WTC11 (cell line): Measurements from ENCODE around the gene TTR. TPM values are rescaled to one million over a fixed set of nuclear protein-coding genes. Genes with fewer than 3 reads are reported as not detected.

ENCODE experiments used
- ATAC-seq: fragments of 200-7000 bp; cut with Tn5 transposase; 2 replicates; pipeline ENCODE4 v1.10.0; 2021; ENCODE audit warnings: mild to moderate bottlenecking, moderate library complexity
- CTCF ChIA-PET: fragments of 300-600 bp; sonication (Branson Sonifier 250); formaldehyde crosslinking; loops from one replicate; lab custom pipeline; 2021; ENCODE audit warnings: antibody characterized with exemption; lab: Charles Lee
- POLR2A ChIA-PET: fragments of 350-600 bp; sonication (Branson Sonifier 250); formaldehyde crosslinking; loops from one replicate; lab custom pipeline; 2021; ENCODE audit warnings: antibody characterized with exemption; lab: Charles Lee
- DNase-seq: peaks from one replicate; pipeline ENCODE4 v3.0.0; 2021; ENCODE audit warnings: low spot score
- H3K27ac Mint-ChIP-seq: 2 replicates; pipeline ENCODE4 v1.8.0; 2021; ENCODE audit warnings: mixed read lengths
- H3K27me3 Mint-ChIP-seq: 2 replicates; pipeline ENCODE4 v1.8.0; 2021; ENCODE audit warnings: low read depth, mild to moderate bottlenecking, moderate library complexity, mixed read lengths
- H3K36me3 Mint-ChIP-seq: 2 replicates; pipeline ENCODE4 v1.8.0; 2021; ENCODE audit warnings: mixed read lengths
- H3K4me1 Mint-ChIP-seq: 2 replicates; pipeline ENCODE4 v1.8.0; 2022; ENCODE audit warnings: mixed read lengths
- H3K4me3 Mint-ChIP-seq: 2 replicates; pipeline ENCODE4 v1.8.0; 2021; ENCODE audit warnings: mild to moderate bottlenecking, moderate library complexity, mixed read lengths
- H3K9me3 Mint-ChIP-seq: 2 replicates; pipeline ENCODE4 v1.8.0; 2021; ENCODE audit warnings: mixed read lengths
- CBFB ChIP-seq: sonication (generic); formaldehyde crosslinking; IDR thresholded peaks from 2 replicates; pipeline ENCODE4 v1.8.1; 2022; ENCODE audit warnings: mild to moderate bottlenecking, low read depth, missing genetic modification reagents
- CREM ChIP-seq: sonication (generic); formaldehyde crosslinking; IDR thresholded peaks from 2 replicates; pipeline ENCODE4 v1.8.1; 2022; ENCODE audit warnings: mild to moderate bottlenecking, missing genetic modification reagents, moderate library complexity
- EMX1 ChIP-seq: fragments of 250-450 bp; sonication (Bioruptor Pico); IDR thresholded peaks from 2 replicates; pipeline ENCODE4 v1.8.0; 2021; ENCODE audit warnings: mild to moderate bottlenecking
- FOXK1 ChIP-seq: sonication (generic); formaldehyde crosslinking; IDR thresholded peaks from 2 replicates; pipeline ENCODE4 v1.8.0; 2022; ENCODE audit warnings: mild to moderate bottlenecking, moderate library complexity, missing genetic modification reagents
- IRF2 ChIP-seq: sonication (generic); formaldehyde crosslinking; IDR thresholded peaks from 2 replicates; pipeline ENCODE4 v1.8.0; 2022; ENCODE audit warnings: low read depth, missing genetic modification reagents, borderline replicate concordance
- NR3C1 ChIP-seq: sonication (generic); formaldehyde crosslinking; conservative IDR thresholded peaks from 2 replicates; pipeline ENCODE4 v1.8.1; 2023; ENCODE audit warnings: low read depth, mild to moderate bottlenecking, missing genetic modification reagents
- RORB ChIP-seq: fragments of 250-450 bp; sonication (Bioruptor Pico); IDR thresholded peaks from 2 replicates; pipeline ENCODE4 v1.9.0; 2021; ENCODE audit warnings: mild to moderate bottlenecking
- SMAD3 ChIP-seq: sonication (generic); formaldehyde crosslinking; IDR thresholded peaks from 2 replicates; pipeline ENCODE4 v1.8.0; 2022; ENCODE audit warnings: missing genetic modification reagents, mild to moderate bottlenecking, borderline replicate concordance
- TEAD1 ChIP-seq: sonication (generic); formaldehyde crosslinking; IDR thresholded peaks from 2 replicates; pipeline ENCODE4 v1.8.0; 2022; ENCODE audit warnings: mild to moderate bottlenecking, missing genetic modification reagents
- ZNF317 ChIP-seq: sonication (generic); formaldehyde crosslinking; IDR thresholded peaks from 2 replicates; pipeline ENCODE4 v1.8.1; 2023; ENCODE audit warnings: low read depth, mild to moderate bottlenecking, moderate library complexity, missing genetic modification reagents, borderline replicate concordance
- ZNF416 ChIP-seq: fragments of 250-450 bp; sonication (Bioruptor Pico); IDR thresholded peaks from 2 replicates; pipeline ENCODE4 v1.9.0; 2021; ENCODE audit warnings: mild to moderate bottlenecking, inconsistent platforms
- ZNF423 ChIP-seq: fragments of 250-450 bp; sonication (Bioruptor Pico); IDR thresholded peaks from 2 replicates; pipeline ENCODE4 v2.1.2; 2022; ENCODE audit warnings: mild to moderate bottlenecking, moderate library complexity
- total RNA-seq: library from RNA; stranded (reverse); gene quantifications from 3 replicates; pipeline ENCODE4 v1.2.3, GENCODE V29; 2021
- TF ChIP-seq, protein P1 (sequence below): sonication (generic); formaldehyde crosslinking; IDR thresholded peaks from 2 replicates; pipeline ENCODE4 v1.8.1; 2023; ENCODE audit warnings: mild to moderate bottlenecking, missing genetic modification reagents, moderate library complexity
- TF ChIP-seq, protein P2 (sequence below): sonication (generic); formaldehyde crosslinking; IDR thresholded peaks from 2 replicates; pipeline ENCODE4 v1.8.1; 2023; ENCODE audit warnings: mild to moderate bottlenecking, missing genetic modification reagents, moderate library complexity
- TF ChIP-seq, protein P3 (sequence below): sonication (generic); formaldehyde crosslinking; IDR thresholded peaks from 2 replicates; pipeline ENCODE4 v1.8.0; 2022; ENCODE audit warnings: mild to moderate bottlenecking, missing genetic modification reagents
- TF ChIP-seq, protein P4 (sequence below): sonication (generic); formaldehyde crosslinking; IDR thresholded peaks from 2 replicates; pipeline ENCODE4 v1.8.0; 2023; ENCODE audit warnings: missing genetic modification reagents
- TF ChIP-seq, protein P5 (sequence below): sonication (generic); formaldehyde crosslinking; IDR thresholded peaks from 2 replicates; pipeline ENCODE4 v1.8.1; 2023; ENCODE audit warnings: mild to moderate bottlenecking, missing genetic modification reagents
- TF ChIP-seq, protein P6 (sequence below): sonication (generic); formaldehyde crosslinking; IDR thresholded peaks from 2 replicates; pipeline ENCODE4 v1.8.0; 2022; ENCODE audit warnings: mild to moderate bottlenecking, missing genetic modification reagents
- TF ChIP-seq, protein P7 (sequence below): sonication (generic); formaldehyde crosslinking; IDR thresholded peaks from 2 replicates; pipeline ENCODE4 v1.8.1; 2022; ENCODE audit warnings: mild to moderate bottlenecking, moderate library complexity, missing genetic modification reagents

The TTR gene
- total RNA-seq, 1 experiment from 2014 or later, result 1.0 TPM

DNA sequence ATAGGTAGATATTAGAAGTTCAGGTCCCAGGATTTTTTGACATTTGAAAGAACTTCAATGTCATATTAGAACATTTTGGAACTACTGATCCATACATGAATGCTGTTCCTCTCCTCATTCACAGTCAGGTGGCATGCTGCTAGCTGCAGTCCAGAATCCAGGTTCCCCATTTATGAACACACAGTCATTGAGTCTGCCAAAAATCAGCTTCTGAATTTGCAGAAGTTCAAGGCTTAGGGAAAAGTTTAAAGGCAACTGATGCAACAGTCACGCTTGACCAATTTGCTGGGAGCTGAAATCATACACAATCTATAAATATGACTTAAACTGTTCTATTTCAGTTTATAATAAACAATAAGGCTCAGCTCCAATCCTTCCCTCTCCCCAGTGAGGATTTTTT lies 17.3 kb upstream of the TTR start:
- peaks cover 7% of the 10 kb centered on the region for H3K4me1 Mint-ChIP-seq
- no peaks in the 10 kb centered on the region for H3K27me3 Mint-ChIP-seq
- H3K4me3 Mint-ChIP-seq, result no peak overlapping the region
- H3K36me3 Mint-ChIP-seq, result no peaks in the 10 kb centered on the region
- CTCF ChIA-PET, result interaction anchor here (0.7 to 1.9 kb wide), 2 partner anchors 11 to 37 kb away, joined by 3 to 4 read pairs; no protein-coding TSS in a partner anchor
- TF ChIP-seq, protein P1, sequence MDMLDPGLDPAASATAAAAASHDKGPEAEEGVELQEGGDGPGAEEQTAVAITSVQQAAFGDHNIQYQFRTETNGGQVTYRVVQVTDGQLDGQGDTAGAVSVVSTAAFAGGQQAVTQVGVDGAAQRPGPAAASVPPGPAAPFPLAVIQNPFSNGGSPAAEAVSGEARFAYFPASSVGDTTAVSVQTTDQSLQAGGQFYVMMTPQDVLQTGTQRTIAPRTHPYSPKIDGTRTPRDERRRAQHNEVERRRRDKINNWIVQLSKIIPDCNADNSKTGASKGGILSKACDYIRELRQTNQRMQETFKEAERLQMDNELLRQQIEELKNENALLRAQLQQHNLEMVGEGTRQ, result no peak
- TF ChIP-seq SMAD3 (CRISPR knock-in tag) (no peak), FOXK1 (CRISPR knock-in tag) (no peak), RORB (CRISPR knock-in tag) (no peak), ZNF416 (CRISPR knock-in tag) (no peak), ZNF423 (CRISPR knock-in tag) (no peak), TEAD1 (CRISPR knock-in tag) (no peak), CBFB (CRISPR knock-in tag) (no peak), CREM (CRISPR knock-in tag) (no peak), NR3C1 (CRISPR knock-in tag) (no peak)
- TF ChIP-seq, protein P2, sequence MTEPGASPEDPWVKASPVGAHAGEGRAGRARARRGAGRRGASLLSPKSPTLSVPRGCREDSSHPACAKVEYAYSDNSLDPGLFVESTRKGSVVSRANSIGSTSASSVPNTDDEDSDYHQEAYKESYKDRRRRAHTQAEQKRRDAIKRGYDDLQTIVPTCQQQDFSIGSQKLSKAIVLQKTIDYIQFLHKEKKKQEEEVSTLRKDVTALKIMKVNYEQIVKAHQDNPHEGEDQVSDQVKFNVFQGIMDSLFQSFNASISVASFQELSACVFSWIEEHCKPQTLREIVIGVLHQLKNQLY (CRISPR knock-in tag), result no peak
- TF ChIP-seq, protein P3, sequence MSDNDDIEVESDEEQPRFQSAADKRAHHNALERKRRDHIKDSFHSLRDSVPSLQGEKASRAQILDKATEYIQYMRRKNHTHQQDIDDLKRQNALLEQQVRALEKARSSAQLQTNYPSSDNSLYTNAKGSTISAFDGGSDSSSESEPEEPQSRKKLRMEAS (CRISPR knock-in tag), result no peak
- TF ChIP-seq, all 79 proteins: peak for 0
- POLR2A ChIA-PET, result no interaction called here
- Mint-ChIP-seq H3K9me3 (0 out of 2 replicates have a peak, but pooled peaks cover 3% of the 10 kb centered on the region), H3K27ac (no peak overlapping the region)
- no peak for DNase-seq
- no peak for ATAC-seq

DNA sequence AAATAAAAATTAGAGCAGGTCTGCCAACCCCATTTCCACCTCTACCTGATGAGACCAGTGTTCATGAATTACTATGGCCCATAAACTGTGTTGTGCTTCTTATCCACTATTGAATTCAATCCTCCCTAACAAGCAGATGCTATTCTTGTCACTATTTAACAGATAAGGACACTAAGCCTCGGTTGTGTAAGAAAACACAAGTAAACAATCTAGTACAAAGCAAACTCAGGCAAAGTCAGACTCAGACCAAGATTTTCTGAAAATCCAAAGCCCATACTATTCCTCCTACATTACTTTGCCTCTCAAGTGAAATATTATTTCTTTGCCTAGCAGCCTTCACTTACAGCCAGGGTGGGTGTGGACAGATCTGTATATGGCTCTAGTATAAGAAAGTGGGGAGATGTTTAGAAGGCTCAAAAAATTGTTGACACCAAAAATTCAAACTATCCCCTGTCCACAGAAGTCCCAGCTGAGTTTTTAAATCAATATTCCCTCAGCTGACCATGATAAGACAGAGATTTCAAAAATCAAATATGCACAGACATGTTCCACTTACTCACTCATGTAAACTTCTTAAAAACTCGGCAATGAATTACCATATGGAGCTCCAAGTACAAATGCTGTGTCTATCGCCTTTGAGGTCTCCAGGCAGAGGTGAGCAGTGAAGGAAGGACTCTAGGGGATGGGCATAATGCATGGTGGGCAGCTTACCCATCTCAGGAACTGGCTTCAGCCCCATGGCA lies 16.0 kb upstream of the TTR start:
- Mint-ChIP-seq H3K27me3 (no peaks in the 10 kb centered on the region), H3K36me3 (no peaks in the 10 kb centered on the region), H3K4me3 (no peak overlapping the region), H3K4me1 (peaks cover 7% of the 10 kb centered on the region), H3K27ac (no peak overlapping the region), H3K9me3 (0 out of 2 replicates have a peak, but pooled peaks cover 3% of the 10 kb centered on the region)
- ChIA-PET POLR2A (no interaction called here), CTCF (interaction anchor here (0.8 kb wide), 1 partner anchor 35 kb away, joined by 3 read pairs; no protein-coding TSS in a partner anchor)
- no peak for ATAC-seq
- no peak for DNase-seq
- TF ChIP-seq, protein P4, sequence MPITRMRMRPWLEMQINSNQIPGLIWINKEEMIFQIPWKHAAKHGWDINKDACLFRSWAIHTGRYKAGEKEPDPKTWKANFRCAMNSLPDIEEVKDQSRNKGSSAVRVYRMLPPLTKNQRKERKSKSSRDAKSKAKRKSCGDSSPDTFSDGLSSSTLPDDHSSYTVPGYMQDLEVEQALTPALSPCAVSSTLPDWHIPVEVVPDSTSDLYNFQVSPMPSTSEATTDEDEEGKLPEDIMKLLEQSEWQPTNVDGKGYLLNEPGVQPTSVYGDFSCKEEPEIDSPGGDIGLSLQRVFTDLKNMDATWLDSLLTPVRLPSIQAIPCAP (CRISPR knock-in tag), result no peak
- TF ChIP-seq, protein P5, sequence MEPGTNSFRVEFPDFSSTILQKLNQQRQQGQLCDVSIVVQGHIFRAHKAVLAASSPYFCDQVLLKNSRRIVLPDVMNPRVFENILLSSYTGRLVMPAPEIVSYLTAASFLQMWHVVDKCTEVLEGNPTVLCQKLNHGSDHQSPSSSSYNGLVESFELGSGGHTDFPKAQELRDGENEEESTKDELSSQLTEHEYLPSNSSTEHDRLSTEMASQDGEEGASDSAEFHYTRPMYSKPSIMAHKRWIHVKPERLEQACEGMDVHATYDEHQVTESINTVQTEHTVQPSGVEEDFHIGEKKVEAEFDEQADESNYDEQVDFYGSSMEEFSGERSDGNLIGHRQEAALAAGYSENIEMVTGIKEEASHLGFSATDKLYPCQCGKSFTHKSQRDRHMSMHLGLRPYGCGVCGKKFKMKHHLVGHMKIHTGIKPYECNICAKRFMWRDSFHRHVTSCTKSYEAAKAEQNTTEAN (CRISPR knock-in tag), result no peak
- no peak for TF ChIP-seq IRF2
- no peak for TF ChIP-seq EMX1 (CRISPR knock-in tag)
- TF ChIP-seq, protein P3 (CRISPR knock-in tag), result no peak
- no peak for TF ChIP-seq ZNF416 (CRISPR knock-in tag)
- TF ChIP-seq, protein P6, sequence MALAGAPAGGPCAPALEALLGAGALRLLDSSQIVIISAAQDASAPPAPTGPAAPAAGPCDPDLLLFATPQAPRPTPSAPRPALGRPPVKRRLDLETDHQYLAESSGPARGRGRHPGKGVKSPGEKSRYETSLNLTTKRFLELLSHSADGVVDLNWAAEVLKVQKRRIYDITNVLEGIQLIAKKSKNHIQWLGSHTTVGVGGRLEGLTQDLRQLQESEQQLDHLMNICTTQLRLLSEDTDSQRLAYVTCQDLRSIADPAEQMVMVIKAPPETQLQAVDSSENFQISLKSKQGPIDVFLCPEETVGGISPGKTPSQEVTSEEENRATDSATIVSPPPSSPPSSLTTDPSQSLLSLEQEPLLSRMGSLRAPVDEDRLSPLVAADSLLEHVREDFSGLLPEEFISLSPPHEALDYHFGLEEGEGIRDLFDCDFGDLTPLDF (CRISPR knock-in tag), result no peak
- no peak for TF ChIP-seq ZNF317 (CRISPR knock-in tag)
- TF ChIP-seq TEAD1 (CRISPR knock-in tag), result no peak
- TF ChIP-seq, protein P7, sequence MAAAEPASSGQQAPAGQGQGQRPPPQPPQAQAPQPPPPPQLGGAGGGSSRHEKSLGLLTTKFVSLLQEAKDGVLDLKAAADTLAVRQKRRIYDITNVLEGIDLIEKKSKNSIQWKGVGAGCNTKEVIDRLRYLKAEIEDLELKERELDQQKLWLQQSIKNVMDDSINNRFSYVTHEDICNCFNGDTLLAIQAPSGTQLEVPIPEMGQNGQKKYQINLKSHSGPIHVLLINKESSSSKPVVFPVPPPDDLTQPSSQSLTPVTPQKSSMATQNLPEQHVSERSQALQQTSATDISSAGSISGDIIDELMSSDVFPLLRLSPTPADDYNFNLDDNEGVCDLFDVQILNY (CRISPR knock-in tag), result no peak
